Measurements from ENCODE around the gene L1CAM. TPM values are rescaled to one million over a fixed set of nuclear protein-coding genes. Genes with fewer than 3 reads are reported as not detected.

Gene L1CAM
- total RNA-seq, 4 donors from 2014 or later, result 5.2 to 7.1 (median 6.1) TPM

DNA sequence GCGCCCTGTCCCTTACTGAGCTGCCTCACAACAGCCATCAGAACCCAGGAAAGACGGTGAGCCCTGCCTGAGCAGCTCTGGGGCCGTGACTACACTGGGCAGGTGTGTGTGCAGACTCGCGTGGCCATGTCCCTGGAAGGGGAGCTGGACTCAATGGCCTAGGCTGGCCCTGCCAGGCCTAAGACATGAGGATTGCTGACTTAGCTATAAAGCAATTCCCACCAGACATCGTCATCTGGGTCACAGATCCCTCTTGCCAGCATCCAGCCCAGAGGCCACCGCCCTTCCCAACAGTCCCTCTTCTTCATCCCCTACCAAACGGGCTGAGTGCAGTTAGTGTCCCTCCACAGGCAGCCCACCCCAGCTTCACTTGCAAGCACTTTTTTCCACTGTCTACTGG, 45.2 kb upstream of the L1CAM start:
- Histone ChIP-seq H3K36me3 (no peaks in the 10 kb centered on the region), H3K4me1 (peaks cover 9 to 36% (median 25%) of the 10 kb centered on the region in 4 donors), H3K4me3 (no peak overlapping the region), H3K9me3 (no peaks in the 10 kb centered on the region), H3K27ac (no peak overlapping the region), H3K27me3 (no peaks in the 10 kb centered on the region)
- in situ Hi-C loops (cut with MboI; ENCODE audit: low pct_ligation_motif_present in 1 of 4, low pct_unique_long_range_greater_than_20kb in 1 of 4, low sequenced_read_pairs in 3 of 4) (loop anchor here in 1 of 4 donors (25.0 kb wide), 2 partner anchors 144 to 969 kb away; partner anchors contain the start of genes IDH3G, SRPK3 and SSR4), intact Hi-C loops (cut with DNase I; ENCODE audit: low total_unique reads) (no loop called here)
- TF ChIP-seq POLR2A (IDR thresholded peaks at IDR 0.05) (no peak), POLR2AphosphoS5 (IDR thresholded peaks at IDR 0.05) (no peak), EP300 (IDR thresholded peaks at IDR 0.05; ENCODE audit: low read depth) (no peak)
- TF ChIP-seq, protein P1, sequence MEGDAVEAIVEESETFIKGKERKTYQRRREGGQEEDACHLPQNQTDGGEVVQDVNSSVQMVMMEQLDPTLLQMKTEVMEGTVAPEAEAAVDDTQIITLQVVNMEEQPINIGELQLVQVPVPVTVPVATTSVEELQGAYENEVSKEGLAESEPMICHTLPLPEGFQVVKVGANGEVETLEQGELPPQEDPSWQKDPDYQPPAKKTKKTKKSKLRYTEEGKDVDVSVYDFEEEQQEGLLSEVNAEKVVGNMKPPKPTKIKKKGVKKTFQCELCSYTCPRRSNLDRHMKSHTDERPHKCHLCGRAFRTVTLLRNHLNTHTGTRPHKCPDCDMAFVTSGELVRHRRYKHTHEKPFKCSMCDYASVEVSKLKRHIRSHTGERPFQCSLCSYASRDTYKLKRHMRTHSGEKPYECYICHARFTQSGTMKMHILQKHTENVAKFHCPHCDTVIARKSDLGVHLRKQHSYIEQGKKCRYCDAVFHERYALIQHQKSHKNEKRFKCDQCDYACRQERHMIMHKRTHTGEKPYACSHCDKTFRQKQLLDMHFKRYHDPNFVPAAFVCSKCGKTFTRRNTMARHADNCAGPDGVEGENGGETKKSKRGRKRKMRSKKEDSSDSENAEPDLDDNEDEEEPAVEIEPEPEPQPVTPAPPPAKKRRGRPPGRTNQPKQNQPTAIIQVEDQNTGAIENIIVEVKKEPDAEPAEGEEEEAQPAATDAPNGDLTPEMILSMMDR (IDR thresholded peaks at IDR 0.05), result no peak
- 88% methylated on average over 8 of the region's 8 CpGs; no CpG with 5 or more reads in 1 of the 2 donors for WGBS, 2 donors (ENCODE audit: low coverage in 1 of 2)
- DNase-seq, result no peak

DNA sequence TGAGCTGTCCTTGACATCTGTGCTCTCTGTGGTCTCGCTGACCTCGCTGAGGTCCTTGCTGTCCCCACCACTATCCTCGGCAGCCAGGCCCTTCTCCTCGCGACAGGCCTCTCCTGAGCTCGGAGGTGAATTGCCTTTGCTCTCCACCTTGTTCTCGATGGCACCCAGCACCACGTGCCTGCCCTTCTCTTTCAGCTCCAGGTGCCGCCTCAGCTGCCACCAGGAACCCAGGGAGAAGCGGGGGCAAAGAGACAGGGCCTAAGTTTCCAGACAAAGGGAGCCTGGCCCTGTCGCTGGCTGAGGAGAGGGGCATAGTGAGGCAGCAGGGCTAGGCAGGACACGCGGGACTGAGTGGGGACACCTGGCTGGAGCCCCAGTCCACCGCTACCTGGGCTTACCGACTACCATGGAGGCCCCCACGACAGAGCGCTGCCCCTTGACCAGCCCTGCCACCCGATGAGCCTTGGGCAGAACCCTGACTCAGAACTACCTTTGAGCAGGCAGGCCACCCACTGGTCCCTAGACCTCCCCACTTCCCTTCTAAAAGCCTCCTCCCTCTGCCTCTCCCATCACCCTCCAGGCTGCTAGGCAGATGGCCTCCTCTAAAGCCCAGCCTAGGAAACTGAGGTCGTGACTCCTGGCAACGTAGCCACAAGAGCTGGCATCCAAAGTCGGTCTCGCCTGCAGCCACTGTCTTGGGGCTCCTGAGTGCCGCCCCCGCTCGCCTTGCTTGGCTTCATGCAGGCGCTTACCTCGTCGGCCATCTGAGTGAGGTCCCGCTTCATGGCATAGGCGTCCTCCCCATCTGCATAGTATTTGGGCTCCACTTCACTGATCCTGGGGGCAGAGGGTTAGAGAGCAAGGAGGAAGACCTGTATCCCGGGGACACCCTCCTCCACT, 44.3 kb upstream of the L1CAM start:
- no peak for DNase-seq
- Histone ChIP-seq H3K27ac (peak overlapping the region in 3 of 4 donors; percentile 75 to 86 (median 76)), H3K9me3 (no peaks in the 10 kb centered on the region), H3K27me3 (no peaks in the 10 kb centered on the region), H3K4me1 (peaks cover 7 to 32% (median 22%) of the 10 kb centered on the region in 4 donors), H3K36me3 (no peaks in the 10 kb centered on the region), H3K4me3 (no peak overlapping the region)
- TF ChIP-seq, protein P1 (IDR thresholded peaks at IDR 0.05), result no peak
- TF ChIP-seq POLR2AphosphoS5 (IDR thresholded peaks at IDR 0.05) (no peak), POLR2A (IDR thresholded peaks at IDR 0.05) (no peak)
- in situ Hi-C loops (cut with MboI; ENCODE audit: low pct_ligation_motif_present in 1 of 4, low pct_unique_long_range_greater_than_20kb in 1 of 4, low sequenced_read_pairs in 3 of 4) (loop anchor here in 1 of 4 donors (25.0 kb wide), 2 partner anchors 143 to 968 kb away; partner anchors contain the start of genes IDH3G, SRPK3 and SSR4), intact Hi-C loops (cut with DNase I; ENCODE audit: low total_unique reads) (no loop called here)
- 87% methylated on average over 31 of the region's 31 CpGs; no CpG with 5 or more reads in 1 of the 2 donors for WGBS, 2 donors (ENCODE audit: low coverage in 1 of 2)

DNA sequence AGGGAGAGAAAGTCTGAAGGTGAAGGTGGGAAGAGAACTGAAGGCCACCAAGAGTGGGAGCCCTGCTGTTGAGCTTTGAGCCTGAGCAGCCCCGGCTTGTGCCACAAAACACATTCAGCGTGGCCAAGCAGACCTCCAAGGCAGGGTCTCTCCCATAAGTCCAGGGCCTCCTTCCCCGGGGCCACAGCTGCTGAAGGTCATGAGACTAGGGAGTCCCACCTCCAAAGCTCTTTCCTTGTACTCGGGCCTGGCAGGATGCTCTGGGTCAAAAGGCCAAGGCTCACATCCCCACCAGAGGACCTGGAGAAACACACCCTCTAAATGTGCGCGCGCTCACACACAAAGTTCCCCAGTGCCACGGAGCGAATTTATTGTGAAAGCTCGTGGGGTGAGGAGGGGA, 43.6 kb upstream of the L1CAM start:
- Histone ChIP-seq H3K36me3 (no peaks in the 10 kb centered on the region), H3K27me3 (no peaks in the 10 kb centered on the region), H3K27ac (peak overlapping the region; percentile 75 to 96 (median 81)), H3K9me3 (no peaks in the 10 kb centered on the region), H3K4me3 (no peak overlapping the region), H3K4me1 (peaks cover 6 to 30% (median 21%) of the 10 kb centered on the region in 4 donors)
- no peak for TF ChIP-seq POLR2A (IDR thresholded peaks at IDR 0.05)
- no peak for TF ChIP-seq POLR2AphosphoS5 (IDR thresholded peaks at IDR 0.05)
- no peak for TF ChIP-seq EP300 (IDR thresholded peaks at IDR 0.05; ENCODE audit: low read depth)
- TF ChIP-seq, protein P1 (IDR thresholded peaks at IDR 0.05), result no peak
- in situ Hi-C loops (cut with MboI; ENCODE audit: low pct_ligation_motif_present in 1 of 4, low pct_unique_long_range_greater_than_20kb in 1 of 4, low sequenced_read_pairs in 3 of 4), result loop anchor here in 1 of 4 donors (25.0 kb wide), 2 partner anchors 142 to 967 kb away; partner anchors contain the start of genes IDH3G, SRPK3 and SSR4
- DNase-seq, result no peak
- intact Hi-C loops (cut with DNase I; ENCODE audit: low total_unique reads), result no loop called here
- WGBS, 2 donors (ENCODE audit: low coverage in 1 of 2), result 87% methylated on average over 10 of the region's 10 CpGs; no CpG with 5 or more reads in 1 of the 2 donors

DNA sequence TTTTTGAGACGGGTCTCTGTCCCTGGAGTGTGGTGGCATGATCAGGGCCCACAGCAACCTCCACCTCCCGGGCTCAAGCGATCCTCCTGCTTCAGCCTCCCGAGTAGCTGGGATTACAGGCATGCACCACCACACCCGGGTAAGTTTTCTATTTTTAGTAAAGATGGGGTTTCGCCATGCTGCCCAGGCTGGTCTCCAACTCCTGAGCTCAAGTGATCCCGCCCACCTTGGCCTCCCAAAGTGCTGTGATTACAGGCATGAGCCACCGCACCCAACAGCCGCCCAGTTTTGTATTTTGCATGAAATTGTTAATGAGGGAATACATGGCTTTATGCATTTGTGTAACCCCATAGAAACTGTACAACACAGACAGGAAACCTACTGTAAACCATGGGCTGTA, 42.9 kb upstream of the L1CAM start:
- in situ Hi-C loops (cut with MboI; ENCODE audit: low pct_ligation_motif_present in 1 of 4, low pct_unique_long_range_greater_than_20kb in 1 of 4, low sequenced_read_pairs in 3 of 4), result loop anchor here in 1 of 4 donors (25.0 kb wide), 2 partner anchors 142 to 967 kb away; partner anchors contain the start of genes IDH3G, SRPK3 and SSR4
- peaks cover 6 to 27% (median 17%) of the 10 kb centered on the region in 4 donors for H3K4me1 ChIP-seq

More for the DNA sequence above, 42.9 kb upstream of the L1CAM start:
- intact Hi-C loops (cut with DNase I; ENCODE audit: low total_unique reads), result no loop called here
- peak overlapping the region in 1 of 4 donors; percentile 25 for H3K4me3 ChIP-seq
- DNase-seq, result no peak
- no peaks in the 10 kb centered on the region for H3K9me3 ChIP-seq
- no peaks in the 10 kb centered on the region for H3K36me3 ChIP-seq
- no peaks in the 10 kb centered on the region for H3K27me3 ChIP-seq
- no peak for TF ChIP-seq EP300 (IDR thresholded peaks at IDR 0.05; ENCODE audit: low read depth)
- no peak for TF ChIP-seq POLR2AphosphoS5 (IDR thresholded peaks at IDR 0.05)
- no peak for TF ChIP-seq POLR2A (IDR thresholded peaks at IDR 0.05)
- TF ChIP-seq, protein P1 (IDR thresholded peaks at IDR 0.05), result no peak
- H3K27ac ChIP-seq, result peak overlapping the region; percentile 75 to 96 (median 81)
- WGBS, 2 donors (ENCODE audit: low coverage in 1 of 2), result 39% methylated on average over 9 of the region's 9 CpGs; no CpG with 5 or more reads in 1 of the 2 donors
